OCI-LY3 (cell line): ENCODE data around the gene ADCY7.

Experiments
- H2AFZ ChIP-seq: fragments of 200-600, 300-600 bp; shearing (Covaris generic); 2 replicates; pipeline ENCODE4 v1.6.0; 2014; ENCODE audit warnings: antibody characterized with exemption, low read depth, low read length
- H3K27ac ChIP-seq: fragments of 200-600, 300-600 bp; sonication (generic); 2 replicates; pipeline ENCODE4 v1.5.1; 2014; ENCODE audit warnings: mild to moderate bottlenecking, low read length, moderate library complexity, mixed read lengths
- H3K27me3 ChIP-seq: fragments of 200-600, 300-600 bp; sonication (generic); 2 replicates; pipeline ENCODE4 v1.6.1; 2014; ENCODE audit warnings: low read depth, low read length, mixed read lengths
- H3K36me3 ChIP-seq: fragments of 200-600, 300-600 bp; sonication (generic); replicated peaks from 2 replicates; pipeline ENCODE3; 2014; ENCODE audit warnings: low read depth, low read length, mixed read lengths
- H3K4me1 ChIP-seq: fragments of 300-600, 200-600 bp; sonication (generic); 2 replicates; pipeline ENCODE4 v1.6.1; 2014; ENCODE audit warnings: low read length, mixed read lengths
- H3K4me2 ChIP-seq: fragments of 200-600, 300-600 bp; sonication (generic); 2 replicates; pipeline ENCODE4 v1.6.1; 2014; ENCODE audit warnings: low read length, mixed read lengths
- H3K4me3 ChIP-seq: fragments of 300-600, 200-600 bp; sonication (generic); 2 replicates; pipeline ENCODE4 v1.5.1; 2014; ENCODE audit warnings: antibody characterized with exemption, mild to moderate bottlenecking, low read length, moderate library complexity
- H3K79me2 ChIP-seq: fragments of 300-600, 200-600 bp; shearing (Covaris generic); 2 replicates; pipeline ENCODE4 v1.6.1; 2014; ENCODE audit warnings: mild to moderate bottlenecking, low read length, mixed read lengths
- H3K9ac ChIP-seq: fragments of 300-600, 200-600 bp; shearing (Covaris generic); 2 replicates; pipeline ENCODE4 v1.6.0; 2014; ENCODE audit warnings: mild to moderate bottlenecking, low read length, moderate library complexity
- H3K9me3 ChIP-seq: fragments of 200-600, 300-600 bp; shearing (Covaris generic); 2 replicates; pipeline ENCODE4 v1.6.1; 2014; ENCODE audit warnings: low read length, mixed read lengths; ENCODE audit not compliant: insufficient read depth
- H4K20me1 ChIP-seq: fragments of 200-600, 300-600 bp; sonication (generic); 2 replicates; pipeline ENCODE4 v1.6.1; 2016; ENCODE audit warnings: low read length, mixed read lengths; ENCODE audit not compliant: insufficient read depth
- EZH2phosphoT487 ChIP-seq: fragments of 200-600 bp; shearing (Covaris generic); IDR thresholded peaks from 2 replicates; pipeline ENCODE4 v1.6.1; 2018; ENCODE audit warnings: antibody characterized with exemption, mixed run types, low read depth
- TF ChIP-seq, protein P1 (sequence below): fragments of 200-600, 300-600 bp; sonication (generic); IDR thresholded peaks from 2 replicates; pipeline ENCODE4 v1.5.1; 2014; ENCODE audit warnings: antibody characterized with exemption, low read length, low read depth

The ADCY7 gene

DNA sequence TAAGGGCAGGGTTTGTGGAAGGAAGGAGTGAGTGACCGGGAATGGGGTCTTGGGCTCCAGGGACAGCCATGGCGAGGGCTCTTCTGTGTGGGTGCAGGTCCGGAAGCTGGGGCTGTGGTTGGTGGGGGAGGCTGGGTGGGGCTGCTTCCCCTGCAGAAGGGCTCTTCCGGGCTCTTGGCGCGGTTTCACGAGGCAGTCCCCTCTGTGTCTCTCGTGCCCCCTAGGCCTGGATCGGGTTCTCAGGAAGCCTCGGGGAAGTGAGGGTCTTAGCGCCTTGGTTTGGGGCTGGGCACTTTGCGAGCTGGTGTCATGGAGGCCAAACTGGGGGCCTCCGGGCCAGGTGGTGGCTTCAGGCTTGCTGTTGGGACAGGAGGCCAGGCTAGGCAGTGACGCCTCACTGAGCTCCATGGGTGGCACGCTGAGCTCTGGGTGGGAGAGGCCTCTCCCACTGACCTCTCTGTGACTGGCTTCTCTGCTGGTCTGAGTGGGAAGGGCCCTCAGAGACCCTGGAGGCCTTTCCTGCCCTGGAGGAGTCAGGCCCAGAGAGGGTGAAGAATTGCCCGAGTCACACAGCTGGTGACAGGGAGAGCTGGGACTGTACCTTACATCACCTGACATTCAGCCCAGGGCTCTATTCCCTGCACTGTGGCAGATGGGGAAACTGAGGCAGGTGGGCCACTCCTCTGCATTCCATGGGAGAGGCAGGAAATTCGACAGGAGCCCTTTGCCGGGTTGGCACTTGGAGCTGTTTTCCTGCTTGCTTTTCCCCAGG lies 8.2 kb downstream of the ADCY7 start:
- H3K36me3 ChIP-seq: peaks cover 15% of the 10 kb centered on the region
- H3K4me2 ChIP-seq: peak overlapping the region; percentile 93
- H3K27me3 ChIP-seq: no peaks in the 10 kb centered on the region
- TF ChIP-seq, protein P1, sequence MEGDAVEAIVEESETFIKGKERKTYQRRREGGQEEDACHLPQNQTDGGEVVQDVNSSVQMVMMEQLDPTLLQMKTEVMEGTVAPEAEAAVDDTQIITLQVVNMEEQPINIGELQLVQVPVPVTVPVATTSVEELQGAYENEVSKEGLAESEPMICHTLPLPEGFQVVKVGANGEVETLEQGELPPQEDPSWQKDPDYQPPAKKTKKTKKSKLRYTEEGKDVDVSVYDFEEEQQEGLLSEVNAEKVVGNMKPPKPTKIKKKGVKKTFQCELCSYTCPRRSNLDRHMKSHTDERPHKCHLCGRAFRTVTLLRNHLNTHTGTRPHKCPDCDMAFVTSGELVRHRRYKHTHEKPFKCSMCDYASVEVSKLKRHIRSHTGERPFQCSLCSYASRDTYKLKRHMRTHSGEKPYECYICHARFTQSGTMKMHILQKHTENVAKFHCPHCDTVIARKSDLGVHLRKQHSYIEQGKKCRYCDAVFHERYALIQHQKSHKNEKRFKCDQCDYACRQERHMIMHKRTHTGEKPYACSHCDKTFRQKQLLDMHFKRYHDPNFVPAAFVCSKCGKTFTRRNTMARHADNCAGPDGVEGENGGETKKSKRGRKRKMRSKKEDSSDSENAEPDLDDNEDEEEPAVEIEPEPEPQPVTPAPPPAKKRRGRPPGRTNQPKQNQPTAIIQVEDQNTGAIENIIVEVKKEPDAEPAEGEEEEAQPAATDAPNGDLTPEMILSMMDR: no peak
- no peak for TF ChIP-seq EZH2phosphoT487
- H3K79me2 ChIP-seq: peaks cover 51% of the 10 kb centered on the region
- peak overlapping the region; percentile 99 for H3K9ac ChIP-seq
- H3K4me1 ChIP-seq: peaks cover 43% of the 10 kb centered on the region
- H2AFZ ChIP-seq: no peak overlapping the region
- 0 out of 2 replicates have a peak, but pooled peaks cover 4% of the 10 kb centered on the region for H3K9me3 ChIP-seq
- H4K20me1 ChIP-seq: peaks cover 44% of the 10 kb centered on the region
- peak overlapping the region; percentile 84 for H3K27ac ChIP-seq
- peak overlapping the region; percentile 98 for H3K4me3 ChIP-seq

DNA sequence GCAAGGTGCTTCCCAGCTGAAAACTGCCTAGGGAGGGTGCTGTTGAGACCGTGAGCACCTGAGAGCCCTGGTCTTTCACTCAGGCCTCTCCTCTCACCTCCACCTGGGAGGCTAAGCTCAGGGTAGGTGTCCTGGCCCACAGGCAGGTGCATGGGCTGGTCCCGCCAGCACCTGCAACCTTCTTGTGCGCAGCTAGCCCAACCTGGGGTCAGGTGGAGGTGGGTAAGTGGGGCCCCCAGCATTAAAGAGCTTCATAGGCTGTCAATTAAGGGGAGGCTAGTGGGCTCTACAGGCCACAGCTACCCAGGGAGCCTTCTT lies 8.7 kb downstream of the ADCY7 start:
- Histone ChIP-seq H3K79me2 (peaks cover 54% of the 10 kb centered on the region), H3K27ac (0 out of 2 replicates have a peak overlapping the region, but pooled peaks have one; percentile 84), H3K27me3 (no peaks in the 10 kb centered on the region), H3K4me3 (peak overlapping the region; percentile 98), H4K20me1 (peaks cover 49% of the 10 kb centered on the region), H3K4me1 (peaks cover 48% of the 10 kb centered on the region), H2AFZ (no peak overlapping the region), H3K36me3 (peaks cover 15% of the 10 kb centered on the region), H3K9me3 (0 out of 2 replicates have a peak, but pooled peaks cover 4% of the 10 kb centered on the region), H3K9ac (peak overlapping the region; percentile 99), H3K4me2 (peak overlapping the region; percentile 93)
- no peak for TF ChIP-seq EZH2phosphoT487
- TF ChIP-seq, protein P1: no peak

DNA sequence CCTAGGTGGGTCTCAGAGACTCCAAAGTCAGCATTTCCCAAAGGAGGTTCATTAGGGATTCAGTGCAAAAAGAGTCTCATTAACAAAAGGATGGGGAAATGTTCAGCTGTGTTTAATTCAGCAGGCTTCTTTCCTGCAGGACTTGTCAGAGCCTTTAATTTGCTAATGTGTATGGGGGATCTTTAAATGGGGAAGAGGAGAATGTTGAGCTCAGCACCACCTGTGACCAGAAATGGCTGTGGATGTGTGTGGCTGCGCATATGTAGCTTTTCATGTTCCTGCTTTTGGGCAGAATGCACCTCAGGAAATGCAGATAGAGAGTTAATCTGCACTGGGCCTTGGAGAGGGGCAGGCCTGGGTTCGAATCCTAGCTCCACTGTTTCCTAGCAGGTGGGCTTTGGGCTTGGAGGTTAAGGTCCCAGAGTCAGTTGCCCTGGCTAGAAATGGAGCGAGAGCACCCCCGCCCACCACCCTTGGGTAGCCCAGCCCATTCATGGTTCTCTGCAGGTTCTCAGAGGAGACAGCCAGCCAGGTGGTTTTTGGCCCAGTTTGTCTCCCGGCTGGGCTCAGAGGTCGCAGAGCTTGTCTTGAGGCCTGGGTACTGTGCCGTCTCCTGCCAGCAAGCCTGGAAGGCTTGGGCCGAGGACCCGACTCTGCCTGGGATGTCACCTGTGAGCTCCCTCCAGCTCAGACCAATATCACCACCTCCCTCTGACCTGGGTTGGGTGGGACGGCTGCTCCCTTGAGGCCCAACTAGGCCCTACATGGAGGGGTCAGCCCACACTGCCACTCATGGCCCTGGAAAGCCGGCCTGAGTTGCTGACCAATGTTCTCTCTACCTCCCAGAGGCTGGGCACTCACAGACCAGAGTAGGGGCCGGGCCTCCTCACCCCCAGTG lies 9.3 kb downstream of the ADCY7 start:
- H2AFZ ChIP-seq: no peak overlapping the region
- peak overlapping the region; percentile 98 for H3K4me3 ChIP-seq
- peaks cover 16% of the 10 kb centered on the region for H3K36me3 ChIP-seq
- H3K27ac ChIP-seq: no peak overlapping the region
- H3K79me2 ChIP-seq: peaks cover 57% of the 10 kb centered on the region
- TF ChIP-seq, protein P1: no peak
- TF ChIP-seq EZH2phosphoT487: no peak
- peak overlapping the region; percentile 99 for H3K9ac ChIP-seq
- H3K9me3 ChIP-seq: 0 out of 2 replicates have a peak, but pooled peaks cover 4% of the 10 kb centered on the region
- H4K20me1 ChIP-seq: peaks cover 55% of the 10 kb centered on the region
- peaks cover 51% of the 10 kb centered on the region for H3K4me1 ChIP-seq
- peak overlapping the region; percentile 93 for H3K4me2 ChIP-seq
- no peaks in the 10 kb centered on the region for H3K27me3 ChIP-seq

DNA sequence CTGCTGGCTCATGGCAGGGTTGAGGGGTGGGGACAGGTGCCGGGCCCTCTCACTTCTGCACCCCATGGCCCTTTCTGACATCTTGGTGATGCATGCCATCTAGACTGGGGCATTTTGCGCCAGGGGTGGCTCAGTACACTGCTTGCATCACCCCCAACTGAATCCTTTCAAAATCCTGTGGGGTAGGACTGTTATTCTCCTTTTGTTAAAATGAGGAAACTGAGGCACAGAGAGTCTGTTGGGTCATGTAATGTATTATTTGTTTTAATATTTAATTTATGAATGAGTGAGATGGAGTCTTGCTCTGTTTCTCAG lies 9.9 kb downstream of the ADCY7 start:
- no peak overlapping the region for H3K4me3 ChIP-seq
- peaks cover 61% of the 10 kb centered on the region for H4K20me1 ChIP-seq
- H3K4me2 ChIP-seq: peak overlapping the region; percentile 93; the same call in 1 of the 2 replicates
- no peak overlapping the region for H3K27ac ChIP-seq
- H3K36me3 ChIP-seq: peaks cover 20% of the 10 kb centered on the region
- H3K4me1 ChIP-seq: peaks cover 57% of the 10 kb centered on the region
- no peak overlapping the region for H3K9ac ChIP-seq
- peaks cover 63% of the 10 kb centered on the region for H3K79me2 ChIP-seq
- no peak overlapping the region for H2AFZ ChIP-seq
- H3K27me3 ChIP-seq: no peaks in the 10 kb centered on the region
- no peak for TF ChIP-seq EZH2phosphoT487
- TF ChIP-seq, protein P1: no peak
- H3K9me3 ChIP-seq: 0 out of 2 replicates have a peak, but pooled peaks cover 4% of the 10 kb centered on the region
